DND-41 (cell line): ENCODE results near the gene OSTC.
"Not testable (repeated sequence)": the region's sequence is repeated elsewhere in the genome, so short reads cannot be mapped to it uniquely, and the experiment has no call there.

Experiments used
- ATAC-seq: fragments of 200-7000 bp; cut with Tn5 transposase; 3 replicates; pipeline ENCODE4 v1.9.1; 2021; ENCODE audit warnings: low read depth; ENCODE audit not compliant: insufficient read depth
- DNase-seq: peaks from one replicate; pipeline ENCODE4 v3.0.0-alpha.2; 2020
- H2AFZ ChIP-seq: 2 replicates; pipeline ENCODE4 v1.6.0; 2012; ENCODE audit warnings: low read depth, low read length
- H3K27ac ChIP-seq: 2 replicates; pipeline ENCODE4 v1.5.1; 2012; ENCODE audit warnings: low read length, inconsistent platforms
- H3K27me3 ChIP-seq: fragments of 200-600 bp; sonication (generic); 2 replicates; pipeline ENCODE4 v1.6.0; 2012; ENCODE audit warnings: low read length, mild to moderate bottlenecking, inconsistent platforms; ENCODE audit not compliant: insufficient read depth, poor library complexity
- H3K36me3 ChIP-seq: 2 replicates; pipeline ENCODE4 v1.5.1; 2012; ENCODE audit warnings: low read length, inconsistent platforms; ENCODE audit not compliant: insufficient read depth
- H3K4me1 ChIP-seq: 2 replicates; pipeline ENCODE4 v1.5.1; 2012; ENCODE audit warnings: mild to moderate bottlenecking, low read length; ENCODE audit not compliant: insufficient read depth
- H3K4me2 ChIP-seq: 2 replicates; pipeline ENCODE4 v1.6.0; 2012; ENCODE audit warnings: mild to moderate bottlenecking, moderate library complexity, low read length, inconsistent platforms; ENCODE audit not compliant: insufficient read depth
- H3K4me3 ChIP-seq, 2 experiments: fragments of 200-600 bp in 1 of 2; shearing (Covaris generic) in 1 of 2; 2 replicates each; pipeline ENCODE4 v1.5.1; 2012 to 2016; ENCODE audit warnings: inconsistent platforms in 2 of 2, low read length in 2 of 2, mild to moderate bottlenecking in 2 of 2, low read depth in 1 of 2, moderate library complexity in 1 of 2
- H3K79me2 ChIP-seq: 2 replicates; pipeline ENCODE4 v1.6.0; 2012; ENCODE audit warnings: low read length, inconsistent platforms; ENCODE audit not compliant: insufficient read depth
- H3K9ac ChIP-seq: 2 replicates; pipeline ENCODE4 v1.6.0; 2012; ENCODE audit warnings: low read depth, mild to moderate bottlenecking, inconsistent platforms, low read length, moderate library complexity
- H3K9me3 ChIP-seq: 2 replicates; pipeline ENCODE4 v1.5.1; 2012; ENCODE audit warnings: low read length, moderate library complexity, mild to moderate bottlenecking, inconsistent platforms; ENCODE audit not compliant: insufficient read depth, severe bottlenecking
- H4K20me1 ChIP-seq: 2 replicates; pipeline ENCODE4 v1.6.0; 2012; ENCODE audit warnings: low read length; ENCODE audit not compliant: insufficient read depth
- EZH2 ChIP-seq: IDR thresholded peaks from 3 replicates; pipeline ENCODE4 v1.6.1; 2012; ENCODE audit warnings: borderline replicate concordance, low read depth, mild to moderate bottlenecking, moderate library complexity, low read length, inconsistent platforms; ENCODE audit not compliant: severe bottlenecking
- TF ChIP-seq, protein P1 (sequence below): IDR thresholded peaks from 2 replicates; pipeline ENCODE4 v1.5.1; 2012; ENCODE audit warnings: borderline replicate concordance, low read length, moderate library complexity, mild to moderate bottlenecking; ENCODE audit not compliant: poor library complexity, severe bottlenecking; ENCODE audit errors: extremely low read depth

Gene OSTC

DNA sequence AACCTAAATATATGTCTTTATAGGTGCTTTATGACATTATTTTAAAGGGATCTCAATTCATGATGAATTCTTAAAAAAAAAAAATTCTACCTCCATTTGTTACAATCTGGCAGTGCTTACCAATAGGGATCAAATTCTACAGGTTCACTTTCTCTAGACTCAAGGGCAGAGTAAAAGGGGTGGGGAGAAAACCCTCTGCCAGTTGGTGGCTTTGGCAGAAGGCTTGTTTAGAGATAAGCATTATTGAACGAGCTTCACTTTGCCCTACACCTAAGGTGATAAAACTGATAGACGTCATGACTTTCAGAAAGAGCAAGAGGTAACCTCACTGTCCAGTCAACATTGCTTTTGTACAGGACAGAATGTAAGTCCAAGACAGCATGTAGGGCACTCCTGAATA is 53.6 kb downstream of the OSTC start:
- Histone ChIP-seq H3K9ac (no peak overlapping the region), H2AFZ (no peak overlapping the region), H3K4me2 (no peak overlapping the region), H4K20me1 (no peaks in the 10 kb centered on the region), H3K9me3 (no peaks in the 10 kb centered on the region), H3K27me3 (no peaks in the 10 kb centered on the region), H3K36me3 (no peaks in the 10 kb centered on the region), H3K79me2 (no peaks in the 10 kb centered on the region), H3K4me3 (no peak overlapping the region), H3K4me1 (peaks cover 21% of the 10 kb centered on the region), H3K27ac (no peak overlapping the region)
- DNase-seq (no peak), ATAC-seq (no peak)
- TF ChIP-seq, protein P1, sequence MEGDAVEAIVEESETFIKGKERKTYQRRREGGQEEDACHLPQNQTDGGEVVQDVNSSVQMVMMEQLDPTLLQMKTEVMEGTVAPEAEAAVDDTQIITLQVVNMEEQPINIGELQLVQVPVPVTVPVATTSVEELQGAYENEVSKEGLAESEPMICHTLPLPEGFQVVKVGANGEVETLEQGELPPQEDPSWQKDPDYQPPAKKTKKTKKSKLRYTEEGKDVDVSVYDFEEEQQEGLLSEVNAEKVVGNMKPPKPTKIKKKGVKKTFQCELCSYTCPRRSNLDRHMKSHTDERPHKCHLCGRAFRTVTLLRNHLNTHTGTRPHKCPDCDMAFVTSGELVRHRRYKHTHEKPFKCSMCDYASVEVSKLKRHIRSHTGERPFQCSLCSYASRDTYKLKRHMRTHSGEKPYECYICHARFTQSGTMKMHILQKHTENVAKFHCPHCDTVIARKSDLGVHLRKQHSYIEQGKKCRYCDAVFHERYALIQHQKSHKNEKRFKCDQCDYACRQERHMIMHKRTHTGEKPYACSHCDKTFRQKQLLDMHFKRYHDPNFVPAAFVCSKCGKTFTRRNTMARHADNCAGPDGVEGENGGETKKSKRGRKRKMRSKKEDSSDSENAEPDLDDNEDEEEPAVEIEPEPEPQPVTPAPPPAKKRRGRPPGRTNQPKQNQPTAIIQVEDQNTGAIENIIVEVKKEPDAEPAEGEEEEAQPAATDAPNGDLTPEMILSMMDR = no peak
- no peak for TF ChIP-seq EZH2

- Histone ChIP-seq H3K4me3 (no peak overlapping the region), H3K9ac (no peak overlapping the region), H2AFZ (no peak overlapping the region), H3K27me3 (no peaks in the 10 kb centered on the region), H3K36me3 (no peaks in the 10 kb centered on the region), H3K4me1 (peaks cover 21% of the 10 kb centered on the region), H3K4me2 (no peak overlapping the region), H3K9me3 (no peaks in the 10 kb centered on the region), H3K27ac (no peak overlapping the region), H4K20me1 (no peaks in the 10 kb centered on the region), H3K79me2 (no peaks in the 10 kb centered on the region)
- ATAC-seq (no peak), DNase-seq (no peak)
- no peak for TF ChIP-seq EZH2
- TF ChIP-seq, protein P1 = no peak
Observed at GRCh38 chr4:108706289-108706688, 55.9 kb downstream of the OSTC start.

DNA sequence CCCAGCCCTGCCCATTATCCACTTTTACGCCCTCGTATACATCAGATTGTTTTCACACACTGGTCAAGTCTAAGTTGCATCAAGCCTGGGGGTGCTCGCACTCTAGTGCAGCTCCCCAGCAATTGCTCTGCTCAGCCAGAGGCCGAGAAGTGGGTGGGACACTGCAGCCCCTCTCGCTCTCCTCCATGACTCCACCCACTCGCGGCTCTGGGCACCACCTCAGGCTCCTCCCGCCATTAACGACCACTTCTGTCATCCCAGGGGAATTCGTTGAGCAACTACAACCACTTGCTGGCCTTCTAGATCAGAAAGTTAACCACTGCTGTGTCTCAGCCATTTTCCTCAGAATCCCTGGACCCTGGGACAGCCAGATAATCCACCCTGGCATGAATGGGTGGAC is 58.8 kb downstream of the OSTC start:
- H3K27ac ChIP-seq = no peak overlapping the region
- H3K4me3 ChIP-seq = no peak overlapping the region
- no peaks in the 10 kb centered on the region for H3K27me3 ChIP-seq
- H4K20me1 ChIP-seq = no peaks in the 10 kb centered on the region
- H3K9ac ChIP-seq = no peak overlapping the region
- H2AFZ ChIP-seq = no peak overlapping the region
- ATAC-seq = no peak
- DNase-seq = no peak
- H3K9me3 ChIP-seq = no peaks in the 10 kb centered on the region
- no peaks in the 10 kb centered on the region for H3K36me3 ChIP-seq
- H3K79me2 ChIP-seq = no peaks in the 10 kb centered on the region
- no peak for TF ChIP-seq EZH2
- TF ChIP-seq, protein P1 = no peak
- H3K4me1 ChIP-seq = no peaks in the 10 kb centered on the region
- no peak overlapping the region for H3K4me2 ChIP-seq

DNA sequence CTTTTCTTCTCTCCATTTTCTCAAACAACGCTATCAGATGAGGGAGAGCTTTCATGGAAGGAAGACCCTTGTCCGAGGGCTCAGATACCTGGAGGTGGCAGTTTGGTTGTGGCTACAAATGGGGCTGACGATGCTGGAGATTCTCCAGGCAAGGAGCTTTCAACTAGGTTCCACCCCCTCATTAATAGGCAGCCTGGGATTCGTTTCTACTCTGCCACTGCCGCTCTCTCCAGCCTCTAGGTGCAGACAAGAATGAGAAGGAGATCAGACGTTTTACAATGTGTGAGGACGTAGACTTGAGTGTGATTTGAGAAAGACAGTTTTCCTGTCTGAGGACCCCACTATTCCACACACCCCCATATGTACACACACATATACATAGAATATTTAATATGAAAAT is 59.3 kb downstream of the OSTC start:
- no peak overlapping the region for H3K4me2 ChIP-seq
- no peak overlapping the region for H3K27ac ChIP-seq
- H3K27me3 ChIP-seq = no peaks in the 10 kb centered on the region
- TF ChIP-seq, protein P1 = no peak
- no peak for TF ChIP-seq EZH2
- H3K4me1 ChIP-seq = no peaks in the 10 kb centered on the region
- H3K9ac ChIP-seq = no peak overlapping the region
- no peaks in the 10 kb centered on the region for H3K36me3 ChIP-seq
- ATAC-seq (no peak), DNase-seq (no peak)
- H4K20me1 ChIP-seq = no peaks in the 10 kb centered on the region
- no peak overlapping the region for H3K4me3 ChIP-seq
- no peaks in the 10 kb centered on the region for H3K79me2 ChIP-seq
- H2AFZ ChIP-seq = no peak overlapping the region
- no peaks in the 10 kb centered on the region for H3K9me3 ChIP-seq

- not testable (repeated sequence) for H3K9me3 ChIP-seq, H3K27ac ChIP-seq, H3K4me2 ChIP-seq, H3K4me1 ChIP-seq, H3K79me2 ChIP-seq, H3K36me3 ChIP-seq, H4K20me1 ChIP-seq, H3K27me3 ChIP-seq, H3K9ac ChIP-seq, H3K4me3 ChIP-seq, ATAC-seq, DNase-seq, H2AFZ ChIP-seq
Observed at GRCh38 chr4:108710578-108710977, 60.2 kb downstream of the OSTC start.
